Measurements from ENCODE around the gene NCK2.

The NCK2 gene

DNA sequence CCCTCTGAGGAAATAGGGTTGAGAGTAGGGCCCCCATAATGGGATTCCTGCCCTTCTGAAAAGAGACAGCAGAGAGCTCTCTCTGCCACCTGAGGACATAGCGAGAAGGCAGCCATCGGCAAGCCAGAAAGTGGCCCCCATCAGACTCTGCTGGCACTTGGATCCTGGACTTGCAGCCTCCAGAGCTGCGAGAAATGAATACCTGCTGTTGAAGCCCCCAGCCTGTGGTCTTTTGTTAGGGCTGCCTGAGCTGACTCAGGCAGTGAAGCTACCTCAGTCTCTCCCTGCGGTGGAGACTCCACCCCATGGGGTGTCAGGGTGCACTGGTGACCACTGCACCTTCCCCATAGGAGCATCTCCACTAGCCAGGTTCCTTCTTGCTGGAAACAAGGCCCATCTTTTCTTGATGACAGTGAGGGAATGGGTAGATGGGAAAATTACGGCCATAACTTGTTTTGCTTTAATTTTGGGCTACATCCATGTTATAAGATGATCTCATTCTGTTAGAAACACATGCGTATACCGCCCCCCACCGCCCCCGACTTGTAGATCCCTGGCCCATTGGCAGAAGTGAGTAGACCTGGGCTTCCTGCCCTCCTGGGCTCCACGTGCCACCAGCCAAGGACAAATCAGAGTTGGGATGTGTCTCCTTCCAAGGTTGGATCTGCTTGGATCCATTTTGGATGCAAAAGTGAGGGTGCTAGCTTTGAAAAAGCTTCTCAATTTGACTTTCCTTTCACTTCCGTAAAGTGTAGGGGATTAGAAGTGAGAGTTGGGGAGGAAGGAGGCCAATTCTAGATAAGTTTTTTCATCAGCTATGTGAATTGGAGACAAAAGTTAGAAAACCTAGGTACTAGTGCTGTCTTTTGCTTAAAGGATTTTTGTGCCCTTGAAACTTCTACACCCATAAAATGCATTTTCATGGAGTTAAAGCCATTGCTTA, 42.9 kb downstream of the NCK2 start:
- Histone ChIP-seq H3K9me3 (ENCODE audit: low read length) (no peaks in the 10 kb centered on the region), H3K4me3 (ENCODE audit: low read length) (no peak overlapping the region), H3K27me3 (ENCODE audit: insufficient read depth, low read length) (no peaks in the 10 kb centered on the region), H2AFZ (ENCODE audit: low read depth, low read length) (no peak overlapping the region), H3K4me1 (ENCODE audit: insufficient read depth, low read length) (peaks cover 6% of the 10 kb centered on the region), H3K36me3 (ENCODE audit: insufficient read depth, low read length) (no peaks in the 10 kb centered on the region)

DNA sequence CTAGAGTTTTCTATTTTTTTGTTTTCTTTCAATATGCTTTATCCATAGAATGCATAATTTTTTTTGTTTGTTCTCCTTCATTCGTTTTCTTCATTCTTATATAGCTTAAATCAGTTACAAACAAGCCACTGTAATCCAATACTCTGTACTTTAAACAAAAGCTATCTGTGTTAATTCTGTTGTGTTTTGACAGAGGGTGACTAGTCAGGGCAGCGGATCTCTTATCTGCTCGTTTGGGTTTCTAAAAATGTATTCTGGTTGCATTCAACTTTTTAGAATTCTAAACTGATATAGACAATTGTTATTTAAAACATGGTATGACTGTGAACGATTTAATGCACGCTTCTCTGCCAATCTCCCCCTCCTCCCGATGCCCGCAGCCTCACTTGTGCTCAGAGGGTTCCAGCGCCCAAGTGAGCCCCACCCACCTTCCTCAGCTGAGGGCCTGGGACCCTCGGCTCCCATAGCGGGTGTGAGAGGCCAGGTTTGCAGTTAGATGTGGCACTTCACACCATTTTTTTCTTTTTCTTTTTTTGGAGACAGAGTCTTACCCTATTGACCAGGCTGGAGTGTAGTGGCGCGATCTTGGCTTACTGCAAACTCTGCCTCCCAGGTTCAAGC, 44.1 kb downstream of the NCK2 start:
- H2AFZ ChIP-seq (ENCODE audit: low read depth, low read length): no peak overlapping the region
- H3K9me3 ChIP-seq (ENCODE audit: low read length): no peaks in the 10 kb centered on the region
- no peaks in the 10 kb centered on the region for H3K36me3 ChIP-seq (ENCODE audit: insufficient read depth, low read length)
- peaks cover 15% of the 10 kb centered on the region for H3K4me1 ChIP-seq (ENCODE audit: insufficient read depth, low read length)
- no peaks in the 10 kb centered on the region for H3K27me3 ChIP-seq (ENCODE audit: insufficient read depth, low read length)
- H3K4me3 ChIP-seq (ENCODE audit: low read length): no peak overlapping the region

DNA sequence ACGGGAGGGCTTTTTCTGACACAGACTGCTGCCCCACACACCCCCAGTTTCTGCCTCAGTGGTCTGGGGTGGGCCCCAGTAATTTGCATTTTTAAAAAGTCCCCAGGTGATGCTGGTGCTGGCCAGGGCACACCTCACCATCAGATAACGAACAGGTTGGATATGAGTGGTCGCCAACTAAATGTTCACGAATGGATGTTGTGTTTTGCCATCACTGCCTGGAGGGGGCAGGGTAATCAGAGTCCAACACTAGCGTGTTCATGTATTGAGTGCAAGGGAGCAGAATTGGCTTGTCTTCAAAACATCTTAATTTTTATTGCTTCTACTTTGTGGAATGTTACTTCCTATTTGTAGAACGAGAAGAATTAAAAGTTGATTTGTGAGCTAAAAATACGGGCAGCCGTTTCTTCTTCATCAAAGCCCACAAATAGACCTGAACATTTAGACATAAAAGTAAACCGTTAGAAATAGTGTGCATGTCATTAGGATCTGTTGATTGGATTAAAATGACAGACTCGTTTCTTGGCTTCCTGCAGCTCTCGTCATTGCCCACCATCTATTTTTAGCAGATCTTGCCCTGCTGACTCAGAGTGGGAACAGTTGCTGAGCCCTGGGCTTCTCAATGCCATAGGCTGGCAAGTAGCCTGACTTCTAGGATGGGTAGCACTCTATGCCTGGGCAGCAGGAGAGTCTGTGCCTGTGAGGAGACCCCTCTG, 45.2 kb downstream of the NCK2 start:
- Histone ChIP-seq H2AFZ (ENCODE audit: low read depth, low read length) (no peak overlapping the region), H3K4me3 (ENCODE audit: low read length) (no peak overlapping the region), H3K9me3 (ENCODE audit: low read length) (no peaks in the 10 kb centered on the region), H3K36me3 (ENCODE audit: insufficient read depth, low read length) (no peaks in the 10 kb centered on the region), H3K4me1 (ENCODE audit: insufficient read depth, low read length) (peaks cover 15% of the 10 kb centered on the region), H3K27me3 (ENCODE audit: insufficient read depth, low read length) (no peaks in the 10 kb centered on the region)

DNA sequence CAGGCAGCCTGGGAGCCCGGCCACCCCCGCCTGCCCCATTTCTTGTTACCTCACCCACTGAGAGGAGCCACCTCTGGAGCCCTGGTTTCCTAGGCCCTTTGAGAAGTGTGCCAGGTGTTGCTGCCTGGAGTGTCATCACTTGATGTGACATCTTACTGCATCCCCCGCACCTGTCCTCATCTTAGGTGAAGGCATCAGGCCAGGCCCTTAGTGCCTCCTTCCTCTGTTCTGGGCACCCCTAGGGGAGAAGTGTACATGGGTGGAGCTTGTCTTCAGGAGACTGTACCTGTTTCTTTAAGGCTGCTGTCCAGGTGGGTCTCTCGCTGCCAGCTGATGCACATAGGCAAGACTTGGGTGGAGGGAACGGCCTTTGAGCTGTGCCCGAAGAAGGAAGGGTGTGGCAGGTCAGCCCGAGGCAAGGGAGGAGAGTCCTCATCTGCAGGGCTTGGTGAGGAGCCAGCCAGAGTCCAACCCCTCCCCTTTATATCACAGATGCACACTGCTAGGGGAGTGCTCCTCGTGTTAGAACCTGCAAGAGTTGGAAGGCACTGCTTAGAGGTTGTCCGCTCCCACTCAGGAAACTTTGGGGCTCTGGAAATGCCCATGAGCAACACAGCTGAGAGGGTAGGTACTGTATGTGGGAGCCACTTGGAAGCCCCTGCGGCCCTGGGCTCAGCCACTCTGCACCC, 45.9 kb downstream of the NCK2 start:
- no peaks in the 10 kb centered on the region for H3K27me3 ChIP-seq (ENCODE audit: insufficient read depth, low read length)
- H3K36me3 ChIP-seq (ENCODE audit: insufficient read depth, low read length): no peaks in the 10 kb centered on the region
- H2AFZ ChIP-seq (ENCODE audit: low read depth, low read length): no peak overlapping the region
- no peak overlapping the region for H3K4me3 ChIP-seq (ENCODE audit: low read length)
- H3K4me1 ChIP-seq (ENCODE audit: insufficient read depth, low read length): peaks cover 15% of the 10 kb centered on the region
- H3K9me3 ChIP-seq (ENCODE audit: low read length): no peaks in the 10 kb centered on the region

DNA sequence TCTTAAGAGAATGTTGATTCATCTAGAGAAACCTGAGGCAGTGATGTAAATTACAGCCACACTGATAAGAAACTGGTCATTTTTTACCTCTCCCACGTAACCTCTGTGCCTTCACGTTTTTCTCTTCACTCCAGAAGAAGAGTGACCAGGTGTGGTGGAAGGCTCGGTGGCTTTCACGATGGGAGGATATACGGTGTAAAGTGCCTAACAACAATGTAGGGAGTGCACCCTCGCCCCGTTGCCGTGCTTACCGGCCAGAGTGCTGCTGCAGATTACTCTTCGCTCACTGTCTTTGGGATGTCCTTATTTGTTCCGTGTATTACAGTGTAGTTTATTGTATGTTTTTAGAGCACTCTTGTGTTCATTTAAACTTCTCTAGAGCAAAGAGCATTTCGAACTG, 46.5 kb downstream of the NCK2 start:
- Histone ChIP-seq H3K4me3 (ENCODE audit: low read length) (no peak overlapping the region), H2AFZ (ENCODE audit: low read depth, low read length) (no peak overlapping the region), H3K4me1 (ENCODE audit: insufficient read depth, low read length) (peaks cover 15% of the 10 kb centered on the region), H3K9me3 (ENCODE audit: low read length) (no peaks in the 10 kb centered on the region), H3K36me3 (ENCODE audit: insufficient read depth, low read length) (no peaks in the 10 kb centered on the region), H3K27me3 (ENCODE audit: insufficient read depth, low read length) (no peaks in the 10 kb centered on the region)

DNA sequence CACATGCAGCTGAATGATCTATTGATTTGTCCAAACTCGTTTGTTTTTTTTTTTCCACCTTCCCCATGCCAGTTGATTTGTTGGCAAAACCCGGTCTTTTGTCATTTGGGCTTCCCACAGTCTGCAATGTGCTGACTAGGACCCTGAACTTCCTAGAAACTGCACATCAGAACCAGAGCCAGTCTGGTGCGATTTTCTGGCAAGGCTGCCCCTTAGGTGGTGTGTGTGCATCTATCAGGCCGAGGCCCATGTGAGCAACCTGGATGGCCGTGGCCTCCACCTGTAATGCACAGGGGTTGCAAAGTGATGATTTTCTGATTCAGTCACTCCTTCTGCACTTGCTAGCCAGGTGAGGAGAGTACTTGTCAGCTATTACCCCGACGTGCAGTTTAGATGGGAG, 47.8 kb downstream of the NCK2 start:
- Histone ChIP-seq H3K4me3 (ENCODE audit: low read length) (no peak overlapping the region), H3K27me3 (ENCODE audit: insufficient read depth, low read length) (no peaks in the 10 kb centered on the region), H3K4me1 (ENCODE audit: insufficient read depth, low read length) (peaks cover 15% of the 10 kb centered on the region), H3K36me3 (ENCODE audit: insufficient read depth, low read length) (no peaks in the 10 kb centered on the region), H3K9me3 (ENCODE audit: low read length) (no peaks in the 10 kb centered on the region), H2AFZ (ENCODE audit: low read depth, low read length) (no peak overlapping the region)

DNA sequence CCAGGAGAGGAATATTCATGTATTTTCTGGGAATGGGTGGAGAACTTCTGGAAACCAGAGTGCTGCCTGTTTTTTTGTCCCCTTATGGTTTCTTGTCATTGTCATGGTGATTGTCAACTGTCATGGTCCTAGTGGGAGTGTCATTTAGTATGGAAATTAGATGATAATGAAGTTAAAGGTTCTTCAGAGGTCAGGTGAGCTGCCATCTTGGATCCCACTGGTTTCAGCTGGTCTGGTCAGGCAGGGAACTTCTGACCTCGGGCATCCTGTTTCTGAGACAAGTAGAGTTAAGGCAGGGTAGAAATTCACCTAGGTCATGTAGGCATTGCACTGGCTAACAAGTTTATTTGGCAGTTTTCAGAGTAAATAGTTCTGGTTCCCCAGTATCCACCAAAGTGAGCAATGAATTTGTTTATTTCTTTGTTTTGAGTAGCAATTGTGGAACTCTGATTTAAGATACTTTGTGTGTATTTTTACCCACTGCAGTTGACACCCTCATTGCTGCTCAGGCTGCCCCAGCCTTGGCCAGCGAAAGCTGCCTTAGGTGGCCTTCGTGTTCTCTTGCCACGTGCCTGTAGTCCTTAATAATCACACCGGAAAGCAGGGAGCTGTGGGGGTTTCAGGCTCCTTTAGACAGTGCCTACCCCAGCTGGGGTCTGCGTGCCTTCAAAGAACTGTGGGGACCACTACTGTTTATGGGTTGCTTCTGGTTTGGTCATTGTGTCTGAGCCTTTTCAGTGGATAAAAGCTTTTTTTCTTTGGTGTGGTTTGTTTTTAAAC, 48.7 kb downstream of the NCK2 start:
- no peak overlapping the region for H2AFZ ChIP-seq (ENCODE audit: low read depth, low read length)
- no peaks in the 10 kb centered on the region for H3K27me3 ChIP-seq (ENCODE audit: insufficient read depth, low read length)
- no peaks in the 10 kb centered on the region for H3K36me3 ChIP-seq (ENCODE audit: insufficient read depth, low read length)
- no peaks in the 10 kb centered on the region for H3K9me3 ChIP-seq (ENCODE audit: low read length)
- H3K4me3 ChIP-seq (ENCODE audit: low read length): no peak overlapping the region
- peaks cover 15% of the 10 kb centered on the region for H3K4me1 ChIP-seq (ENCODE audit: insufficient read depth, low read length)

DNA sequence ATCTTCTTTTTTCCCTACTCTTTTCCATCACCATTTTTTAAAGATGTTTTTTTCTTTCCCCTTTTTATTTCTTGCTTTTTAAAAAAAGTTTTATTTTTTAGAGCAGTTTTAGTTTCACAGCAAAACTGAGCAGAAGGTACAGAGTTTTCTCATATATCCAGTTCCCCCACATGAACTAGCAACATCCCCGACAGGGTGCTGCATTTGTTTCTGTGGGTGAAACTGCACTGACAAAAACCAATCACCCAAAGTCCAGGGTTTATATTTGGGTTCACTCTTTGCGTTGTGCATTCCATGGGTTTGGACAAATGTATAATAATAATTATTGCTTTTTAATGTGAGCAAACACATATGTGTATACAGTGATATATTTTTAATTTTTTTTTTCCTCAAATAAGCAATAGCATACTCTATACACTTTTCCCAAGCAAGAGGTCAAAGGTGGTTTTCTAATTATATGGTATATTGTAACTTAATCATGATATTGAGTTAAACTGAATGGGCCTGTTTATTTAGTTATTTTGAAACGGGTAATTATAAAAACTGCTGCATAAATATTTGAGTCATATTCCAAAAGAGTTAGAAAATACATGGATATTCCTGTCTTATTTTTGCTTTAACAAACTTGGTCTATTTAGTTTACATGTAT, 50.3 kb downstream of the NCK2 start:
- Histone ChIP-seq H3K36me3 (ENCODE audit: insufficient read depth, low read length) (no peaks in the 10 kb centered on the region), H3K4me3 (ENCODE audit: low read length) (no peak overlapping the region)

DNA sequence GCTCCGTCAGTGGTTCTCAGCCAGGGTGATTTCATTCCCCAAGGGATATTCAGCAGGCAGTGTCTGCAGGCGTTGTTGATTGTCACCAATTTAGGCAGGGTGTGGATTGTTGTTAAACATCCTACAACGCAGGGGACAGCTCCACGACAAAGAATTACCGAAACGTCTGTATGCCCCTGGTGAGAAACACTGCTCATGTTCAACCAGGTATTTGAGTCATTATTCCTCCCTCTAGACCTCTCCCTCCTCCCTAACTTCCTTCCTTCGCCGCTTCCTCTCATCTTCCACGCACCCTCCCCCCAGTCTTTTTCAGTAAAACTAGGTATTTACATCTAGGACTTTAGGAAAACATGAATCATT, 50.8 kb downstream of the NCK2 start:
- Histone ChIP-seq H3K4me1 (ENCODE audit: insufficient read depth, low read length) (peaks cover 15% of the 10 kb centered on the region), H2AFZ (ENCODE audit: low read depth, low read length) (no peak overlapping the region), H3K36me3 (ENCODE audit: insufficient read depth, low read length) (no peaks in the 10 kb centered on the region), H3K4me3 (ENCODE audit: low read length) (no peak overlapping the region), H3K9me3 (ENCODE audit: low read length) (no peaks in the 10 kb centered on the region), H3K27me3 (ENCODE audit: insufficient read depth, low read length) (no peaks in the 10 kb centered on the region)

More for the DNA sequence above, 50.3 kb downstream of the NCK2 start:
- Histone ChIP-seq H3K9me3 (ENCODE audit: low read length) (no peaks in the 10 kb centered on the region), H2AFZ (ENCODE audit: low read depth, low read length) (no peak overlapping the region), H3K4me1 (ENCODE audit: insufficient read depth, low read length) (peaks cover 15% of the 10 kb centered on the region), H3K27me3 (ENCODE audit: insufficient read depth, low read length) (no peaks in the 10 kb centered on the region)

DNA sequence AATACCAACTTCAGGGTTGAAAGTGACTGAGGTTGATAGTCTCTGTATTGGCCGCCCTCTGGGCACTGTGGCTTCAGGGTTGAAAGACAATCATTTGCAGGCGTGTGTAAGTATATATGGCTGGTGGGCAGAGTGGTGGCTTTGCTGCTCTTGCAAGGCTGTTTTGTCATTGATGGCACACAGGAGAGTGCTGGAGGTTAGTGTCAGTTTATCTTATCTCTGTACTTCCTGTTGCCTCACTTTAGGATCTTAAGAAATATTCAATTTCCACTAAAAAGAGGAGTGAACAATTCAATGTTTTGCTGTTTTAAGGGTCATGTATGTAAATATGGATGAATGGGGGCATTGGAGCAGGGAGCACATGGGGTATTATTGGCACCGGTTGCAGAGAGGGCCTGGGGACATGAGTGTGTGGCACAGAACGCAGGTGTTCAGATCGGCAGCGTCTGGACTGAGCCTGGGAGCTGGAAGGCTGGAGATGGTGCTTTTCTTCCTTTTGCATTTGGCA, 51.5 kb downstream of the NCK2 start:
- H2AFZ ChIP-seq (ENCODE audit: low read depth, low read length): no peak overlapping the region
- H3K4me1 ChIP-seq (ENCODE audit: insufficient read depth, low read length): peaks cover 15% of the 10 kb centered on the region

DNA sequence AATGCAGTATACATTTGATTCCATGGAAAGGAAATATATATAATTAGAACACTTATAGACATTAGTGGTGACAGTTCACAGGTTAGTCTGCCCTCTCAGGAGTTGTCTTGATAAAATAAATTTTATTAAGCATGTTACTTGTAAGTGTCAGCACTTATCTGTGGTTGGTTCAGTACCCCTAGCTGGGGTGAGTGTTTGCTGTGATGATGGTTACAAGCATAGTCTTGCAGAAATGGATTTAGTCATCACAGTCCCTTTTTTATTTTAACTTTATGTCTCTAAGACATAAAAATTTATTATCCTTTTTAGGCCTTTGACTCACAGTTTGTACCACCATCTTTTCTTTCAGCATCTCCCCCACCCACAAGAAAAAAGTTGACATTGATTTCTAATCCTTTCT, 52.1 kb downstream of the NCK2 start:
- H3K36me3 ChIP-seq (ENCODE audit: insufficient read depth, low read length): no peaks in the 10 kb centered on the region

More for the DNA sequence above, 51.5 kb downstream of the NCK2 start:
- Histone ChIP-seq H3K4me3 (ENCODE audit: low read length) (no peak overlapping the region), H3K9me3 (ENCODE audit: low read length) (no peaks in the 10 kb centered on the region), H3K27me3 (ENCODE audit: insufficient read depth, low read length) (no peaks in the 10 kb centered on the region), H3K36me3 (ENCODE audit: insufficient read depth, low read length) (no peaks in the 10 kb centered on the region)

More for the DNA sequence above, 52.1 kb downstream of the NCK2 start:
- Histone ChIP-seq H3K27me3 (ENCODE audit: insufficient read depth, low read length) (no peaks in the 10 kb centered on the region), H3K4me1 (ENCODE audit: insufficient read depth, low read length) (peaks cover 14% of the 10 kb centered on the region), H3K9me3 (ENCODE audit: low read length) (peaks cover 2% of the 10 kb centered on the region), H2AFZ (ENCODE audit: low read depth, low read length) (no peak overlapping the region), H3K4me3 (ENCODE audit: low read length) (no peak overlapping the region)
